Femur (tissue), 1 donor: ENCODE measurements around the gene UNC45A.
"Not testable (repeated sequence)": the region's sequence is repeated elsewhere in the genome, so short reads cannot be mapped to it uniquely, and the experiment has no call there.

Experiments used
- DNase-seq: peaks from one replicate; pipeline ENCODE4 v3.0.0-alpha.2; 2017

The UNC45A gene

GRCh38 chr15:90917569-90917968 lies 17.5 kb upstream of the UNC45A start:
- DNase-seq = no peak

DNA sequence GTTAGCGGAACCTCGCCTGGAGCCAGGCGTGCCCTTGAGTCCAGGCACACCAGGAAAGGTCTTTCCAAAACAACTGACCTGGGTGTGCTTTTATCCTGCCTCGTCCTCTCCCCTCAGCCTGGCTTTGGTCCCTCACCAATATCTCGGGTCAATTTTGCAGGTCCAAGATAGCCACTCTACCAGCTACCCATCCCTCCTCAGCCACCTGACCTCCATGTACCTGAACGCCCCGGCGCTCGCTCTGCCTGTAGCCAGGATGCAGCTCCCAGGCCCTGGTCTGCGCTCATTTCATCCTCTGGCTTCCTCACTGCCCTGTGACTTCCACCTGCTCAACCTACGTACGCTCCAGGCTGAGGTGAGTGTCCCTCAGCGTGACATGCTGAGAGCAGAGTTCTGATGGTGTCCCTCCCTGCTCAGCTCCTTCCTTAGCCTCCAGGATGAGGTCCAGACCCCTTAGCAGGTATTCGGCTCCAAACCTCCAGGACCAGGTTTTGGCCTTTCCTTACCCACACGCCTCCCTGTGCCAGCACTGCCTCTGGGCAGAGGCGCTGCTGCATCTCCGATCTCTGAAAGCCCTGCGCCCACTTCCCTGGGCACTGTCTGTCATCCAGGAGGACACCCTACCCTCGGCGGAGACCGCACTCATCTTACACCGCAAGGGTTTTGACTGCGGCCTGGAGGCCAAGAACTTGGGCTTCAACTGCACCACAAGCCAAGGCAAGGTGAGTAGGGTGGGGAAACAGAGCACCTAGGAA lies 16.9 kb upstream of the UNC45A start:
- no peak for DNase-seq

DNA sequence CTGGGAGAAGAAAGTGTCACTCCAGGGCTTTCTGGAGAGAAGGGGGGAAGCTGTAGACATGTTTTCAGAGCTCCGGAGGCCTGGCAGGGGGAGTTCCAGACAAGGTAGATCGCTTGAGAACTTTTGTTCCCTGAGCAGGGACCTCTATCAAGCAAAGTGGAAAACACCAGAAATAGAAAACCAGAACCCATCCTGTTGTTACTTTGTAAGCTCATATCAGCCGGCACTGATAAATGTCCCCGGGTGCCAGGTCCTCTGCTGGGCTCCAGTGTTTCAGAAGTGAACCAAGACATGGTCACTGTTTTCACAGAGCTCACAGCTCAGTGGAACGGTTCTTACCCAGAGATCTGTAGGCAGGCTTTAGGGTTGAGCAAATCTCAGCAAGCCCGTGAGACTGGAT lies 16.2 kb upstream of the UNC45A start:
- DNase-seq = no peak

- no peak for DNase-seq
Measured at GRCh38 chr15:90921887-90922286, 13.2 kb upstream of the UNC45A start.

GRCh38 chr15:90922712-90923322 lies 12.3 kb upstream of the UNC45A start:
- DNase-seq = not testable (repeated sequence)

GRCh38 chr15:90924375-90924774 lies 10.7 kb upstream of the UNC45A start:
- no peak for DNase-seq

GRCh38 chr15:90926766-90927165 lies 8.3 kb upstream of the UNC45A start:
- not testable (repeated sequence) for DNase-seq

GRCh38 chr15:90928106-90928505 lies 7.0 kb upstream of the UNC45A start:
- not testable (repeated sequence) for DNase-seq

DNA sequence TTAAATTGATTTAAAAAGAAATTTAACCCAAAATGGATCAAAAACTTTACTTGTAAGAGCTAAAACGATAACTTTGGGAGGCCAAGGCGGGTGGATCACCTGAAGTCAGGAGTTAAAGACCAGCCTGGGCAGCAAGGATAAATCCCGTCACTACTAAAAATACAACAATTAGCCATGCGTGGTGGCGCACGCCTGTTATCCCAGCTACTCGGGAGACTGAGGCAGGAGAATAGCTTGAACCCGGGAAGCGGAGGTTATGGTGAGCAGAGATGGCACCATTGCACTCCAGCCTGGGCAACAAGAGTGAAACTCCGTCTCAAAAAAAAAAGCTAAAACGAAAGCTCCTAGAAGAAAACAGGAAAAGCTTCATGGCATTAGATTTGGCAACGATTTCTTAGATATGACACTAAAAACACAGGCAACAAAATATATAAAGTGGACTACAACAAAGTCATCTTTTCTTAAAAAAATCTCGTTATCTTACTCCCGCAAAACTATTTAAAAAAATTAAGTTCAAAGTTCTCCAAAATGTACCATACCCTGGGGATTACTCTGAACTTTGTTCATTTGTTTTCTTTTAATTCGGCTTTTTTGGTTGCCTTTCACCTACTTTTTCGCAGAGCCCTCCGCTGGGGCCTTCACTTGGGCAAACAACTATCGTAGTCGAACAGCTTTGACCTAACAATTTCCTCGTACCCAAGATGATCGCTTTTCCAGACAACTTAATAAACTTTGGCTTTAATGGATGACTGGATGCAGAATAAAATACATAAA lies 5.7 kb upstream of the UNC45A start:
- DNase-seq = no peak

DNA sequence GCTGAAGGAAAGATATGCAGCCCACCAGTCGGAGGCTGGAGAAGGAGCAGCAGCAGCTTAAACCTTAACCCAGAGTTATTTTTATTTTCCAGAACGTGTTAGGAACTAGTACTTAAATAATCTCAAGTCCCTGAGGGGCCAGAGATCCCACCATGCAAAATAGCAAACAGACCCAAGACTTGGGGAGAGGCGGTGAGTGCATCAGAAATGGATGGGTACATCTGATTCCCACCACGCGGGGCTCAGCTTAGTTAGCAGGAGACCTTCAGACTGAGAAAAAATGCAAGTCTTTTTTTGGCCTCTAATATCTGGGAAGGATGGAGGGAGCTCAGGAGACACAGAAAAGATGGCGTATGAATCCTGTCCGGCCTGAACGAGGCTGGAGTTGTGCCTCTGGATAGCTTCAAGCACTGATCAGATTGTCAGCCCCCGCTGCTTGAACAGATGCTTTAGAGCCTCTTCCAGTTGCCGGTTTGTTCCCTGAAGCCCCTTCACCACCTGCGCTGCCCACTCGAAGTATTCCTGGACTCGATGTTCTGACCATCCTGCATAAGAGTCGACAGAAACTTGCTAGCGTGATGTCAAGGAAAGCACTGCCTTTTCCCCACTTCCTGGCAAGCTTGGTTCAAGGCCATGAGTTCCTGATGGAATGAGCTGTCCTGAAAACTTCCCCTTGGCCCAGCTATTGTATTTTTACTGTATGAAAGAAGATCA lies 4.1 kb upstream of the UNC45A start:
- DNase-seq = no peak

DNA sequence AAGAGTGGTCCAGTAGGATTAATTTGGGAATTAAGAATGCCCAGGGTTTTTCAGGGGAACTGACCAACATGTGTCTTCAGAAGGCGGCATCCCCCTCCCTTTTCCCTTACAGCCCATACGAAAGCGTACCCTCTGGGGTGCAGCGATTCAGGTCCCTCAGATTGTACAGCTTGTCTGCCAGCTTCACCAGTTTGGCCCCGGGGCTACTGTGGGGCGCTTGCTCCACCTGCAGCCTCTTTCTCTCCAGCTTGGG lies 3.6 kb upstream of the UNC45A start:
- DNase-seq = no peak

DNA sequence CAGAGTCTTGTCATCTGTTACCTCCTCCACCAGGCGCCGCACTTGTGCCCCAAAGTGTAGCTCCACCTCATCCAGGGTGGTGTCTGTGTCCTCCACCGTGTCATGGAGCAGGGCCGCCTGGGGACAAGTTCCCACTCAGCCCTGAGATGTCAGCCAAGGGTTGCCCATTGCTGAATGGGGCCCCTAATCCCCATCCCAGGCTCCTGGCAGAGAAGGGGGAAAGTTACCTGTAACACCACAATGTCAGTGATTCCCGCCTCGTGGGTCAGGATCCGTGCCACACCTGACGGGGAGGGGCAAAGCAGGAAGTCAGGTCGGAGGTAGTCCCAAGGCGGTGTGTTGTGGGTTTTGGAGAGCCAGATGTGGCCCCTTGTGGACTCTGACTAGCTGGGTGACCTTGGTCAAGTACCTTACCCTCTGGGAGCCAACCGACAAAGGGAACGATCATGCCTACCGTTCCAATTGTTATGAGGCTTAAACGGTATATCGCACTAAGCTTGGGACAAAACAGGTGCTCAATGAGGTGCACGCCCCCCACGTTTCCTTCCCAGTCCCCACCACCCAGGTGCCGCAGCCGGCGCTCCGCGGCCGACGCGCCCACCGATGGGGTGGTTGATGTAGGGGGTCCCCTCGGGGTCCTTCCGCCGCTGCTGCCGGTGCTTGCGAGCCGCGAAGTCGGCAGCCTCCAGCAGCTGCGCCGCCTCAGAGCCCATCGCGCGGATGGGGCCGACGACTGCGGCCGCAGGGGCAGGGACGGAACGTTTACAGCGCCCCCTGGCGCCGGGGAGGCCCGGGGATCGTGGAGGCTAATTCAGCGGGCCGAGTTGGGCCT lies 3.0 kb upstream of the UNC45A start, which contains the start of gene HDDC3:
Gene HDDC3 (minus strand): TSS at position 722 of the 832 bp plus-strand sequence. CDS start 9 bp downstream, at position 713.
- peak; percentile 91 for DNase-seq

DNA sequence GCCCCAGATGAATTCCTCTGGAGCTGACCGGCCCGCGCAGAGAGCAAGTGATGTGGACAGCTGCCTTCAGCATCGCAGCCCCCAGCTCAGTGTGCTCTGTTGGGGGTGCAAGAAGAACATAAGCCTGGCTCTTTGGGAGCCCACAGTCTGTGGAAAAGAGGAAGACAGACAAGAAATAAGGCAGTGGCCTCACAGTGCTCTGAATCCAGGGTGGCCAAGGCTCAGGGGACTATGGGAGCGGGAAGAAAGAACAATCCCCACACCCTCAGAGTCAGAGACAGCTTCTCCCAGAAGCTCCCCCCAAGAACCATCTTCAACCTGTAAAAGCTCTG lies 2.5 kb upstream of the UNC45A start:
- no peak for DNase-seq

- DNase-seq = no peak
Measured at GRCh38 chr15:90933301-90933700, 1.8 kb upstream of the UNC45A start.

GRCh38 chr15:90934256-90934948 lies 683 bp upstream of the UNC45A start:
- DNase-seq = peak; percentile 87

- DNase-seq = no peak
Measured at GRCh38 chr15:90936823-90937222, 1.7 kb downstream of the UNC45A start.

DNA sequence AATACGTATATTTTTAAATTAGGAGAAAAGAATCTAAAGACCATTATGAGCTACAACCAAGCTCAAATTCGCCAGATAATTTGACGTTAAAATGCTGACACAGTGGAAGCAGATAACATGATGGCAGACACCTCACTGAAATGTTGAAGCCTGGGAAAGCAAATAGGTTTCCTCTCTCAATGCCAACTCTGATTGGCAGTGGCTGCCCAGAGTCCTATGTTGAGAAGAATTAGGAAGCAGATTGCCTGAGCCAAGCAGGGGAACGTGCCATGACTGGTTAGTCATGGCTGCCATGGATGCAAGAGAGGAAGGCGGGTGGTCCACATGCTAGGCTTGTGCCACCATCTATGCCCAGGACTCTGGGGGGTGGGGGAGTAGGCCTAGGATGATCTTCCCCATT lies 3.2 kb downstream of the UNC45A start:
- DNase-seq = no peak

GRCh38 chr15:90939756-90940155 lies 4.7 kb downstream of the UNC45A start:
- no peak for DNase-seq

DNA sequence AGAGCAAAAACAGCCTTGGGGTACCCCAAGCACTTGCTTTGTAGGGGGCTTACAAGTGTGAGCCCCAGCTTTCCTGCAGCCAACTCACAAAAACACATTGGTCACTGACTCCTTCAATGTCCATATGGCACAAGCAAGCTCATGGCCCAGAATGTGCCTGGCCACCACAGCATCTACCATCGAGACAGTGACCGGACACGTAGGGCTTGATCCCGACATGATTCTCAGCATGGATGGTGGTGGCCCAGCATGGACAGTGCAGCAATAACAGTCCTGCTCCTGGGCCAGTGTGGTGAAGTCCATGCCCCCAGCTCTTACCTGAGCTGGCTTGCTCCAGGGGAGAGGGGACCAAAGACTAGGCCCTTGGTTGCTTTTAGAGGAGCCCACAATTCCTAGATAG lies 6.0 kb downstream of the UNC45A start:
- DNase-seq = no peak

- no peak for DNase-seq
Measured at GRCh38 chr15:90942354-90943120, 7.5 kb downstream of the UNC45A start.

DNA sequence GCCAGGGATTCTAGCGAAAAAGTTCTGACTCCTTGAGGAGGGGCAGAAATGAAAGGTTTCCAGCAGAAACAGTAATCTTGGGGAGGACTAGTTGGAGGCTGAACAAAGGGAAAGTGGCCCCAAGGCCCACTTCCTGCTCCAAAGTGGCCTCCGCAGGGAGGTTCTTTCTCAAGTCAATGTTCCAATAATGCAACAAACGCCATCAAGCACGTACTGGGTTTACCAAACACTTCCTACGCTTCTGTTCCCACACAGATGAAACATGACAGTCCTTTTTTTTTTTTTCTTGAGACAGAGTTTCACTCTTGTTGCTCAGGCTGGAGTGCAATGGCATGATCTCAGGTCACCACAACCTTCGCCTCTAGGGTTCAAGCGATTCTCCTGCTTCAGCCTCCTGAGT lies 10.0 kb downstream of the UNC45A start:
- DNase-seq = no peak
